Pancreas (tissue), 10 donors: ENCODE data around the gene SIRPD. TPM values are rescaled to one million over a fixed set of nuclear protein-coding genes. Genes with fewer than 3 reads are reported as not detected.
A peak's percentile ranks its signal among the peaks of the same experiment; 100 is the strongest.

Source experiments
- ATAC-seq, 4 donors: fragments of 200-7000 bp; cut with Tn5 transposase; one replicate each; pipeline versions ENCODE4 v1.8.0 to v1.9.1; 2020; ENCODE audit warnings: mild to moderate bottlenecking in 4 of 4, moderate library complexity in 4 of 4
- DNase-seq, 6 donors: peaks; one replicate each; pipeline ENCODE4 v3.0.0-alpha.2; 2020
- FAIRE-seq: peaks from 2 replicates; lab custom pipeline; 2012; peaks lifted over from hg19 to GRCh38; lab: Jason Lieb, UNC
- H3K27ac ChIP-seq, 4 donors: fragments of 200-600 bp; sonication (generic); 1 replicate in 3 of 4; 2 replicates in 1 of 4; pipeline versions ENCODE4 v1.5.0 to v1.8.0; 2020
- H3K27me3 ChIP-seq, 4 donors: fragments of 200-600 bp; one replicate each; pipeline ENCODE4 v1.8.0; 2021
- H3K36me3 ChIP-seq, 3 donors: fragments of 200-600 bp; sonication (generic) in 1 of 3; one replicate each; pipeline versions ENCODE4 v1.5.0 to v1.8.0; 2020 to 2021
- H3K4me1 ChIP-seq, 3 donors: fragments of 200-600 bp; one replicate each; pipeline ENCODE4 v1.8.0; 2021
- H3K4me3 ChIP-seq, 4 donors: fragments of 200-600 bp; sonication (generic) in 2 of 4; one replicate each; pipeline versions ENCODE4 v1.5.0 to v1.8.0; 2020 to 2021
- H3K9me3 ChIP-seq, 4 donors: fragments of 200-600 bp; one replicate each; pipeline ENCODE4 v1.8.0; 2021
- CTCF ChIP-seq, 4 donors: fragments of 200-600 bp; sonication (generic) in 3 of 4; IDR thresholded peaks; one replicate each; pipeline versions ENCODE4 v1.5.0 to v1.8.0; 2021; ENCODE audit warnings: antibody characterized with exemption in 4 of 4
- WGBS, 2 donors: extraction: QIAGEN DNeasy Blood & Tissue Kit; methylation state at CpG; one replicate each; pipeline ENCODE4 v1.1.7; 2013; 5-methylcytosine and 5-hydroxymethylcytosine counted together
- intact Hi-C, 3 donors: fragments of 100-400 bp; cut with DNase I; formaldehyde crosslinking; loops; one replicate each; pipeline versions ENCODE4 v1.11.1 to v1.14.2; 2022
- polyA plus RNA-seq, 2 donors: library from polyadenylated mRNA; stranded (reverse); fragments of 200-250 nt; gene quantifications; one replicate each; pipeline ENCODE4 v1.2.3, GENCODE V29; 2013
- total RNA-seq, 6 donors: library from RNA; stranded (reverse); fragmentation: NEBNext Ultra II Directional in 4 of 6; extraction: Animal tissue kit (Norgen Biotek cat#: 25700) in 4 of 6; gene quantifications; one replicate each; pipeline versions ENCODE4 v1.2.1 to v1.2.4, GENCODE V29; 2021 to 2023
- donor health status: healthy with polysubstance abuse.
- donor health status: DM: no; HTN: no; CAD: no; lungs with moderate emphysema.
- donor health status: DM: no; HTN: no; CAD: no.
- donor health status: control.
- donor health status: control.
- donor health status: Bipolar disorder and iron deficiency.
- donor health status: DM: yes; HTN: yes; CAD: no.
- donor health status: DM: no; HTN: no; CAD: no.
- donor health status: DM: no; HTN: no; CAD: no.
- donor health status: DM: yes; HTN: yes; CAD: no.

The SIRPD gene
- total and polyA plus RNA-seq, 8 donors = not detected

- no peaks in the 10 kb centered on the region for H3K36me3 ChIP-seq
- FAIRE-seq = no peak
- H3K4me1 ChIP-seq = no peaks in the 10 kb centered on the region
- H3K27ac ChIP-seq = no peak overlapping the region
- WGBS, 2 donors = 58 to 66% methylated on average over 7 of the region's 7 CpGs
- DNase-seq = no peak
- no peak for TF ChIP-seq CTCF (IDR thresholded peaks at IDR 0.05)
- no peaks in the 10 kb centered on the region for H3K9me3 ChIP-seq
- intact Hi-C loops = no loop called here
- H3K4me3 ChIP-seq = no peak overlapping the region
- no peak for ATAC-seq
- H3K27me3 ChIP-seq = no peaks in the 10 kb centered on the region
Measured at GRCh38 chr20:1569415-1569881, 11.9 kb upstream of the SIRPD start.

GRCh38 chr20:1568163-1568490 is 10.6 kb upstream of the SIRPD start:
- Histone ChIP-seq H3K4me3 (no peak overlapping the region), H3K27me3 (peaks cover 0 to under 1% (median 0%) of the 10 kb centered on the region in 4 donors), H3K9me3 (no peaks in the 10 kb centered on the region), H3K27ac (no peak overlapping the region), H3K4me1 (no peaks in the 10 kb centered on the region), H3K36me3 (no peaks in the 10 kb centered on the region)
- FAIRE-seq (no peak), DNase-seq (no peak), ATAC-seq (no peak)
- 59 to 61% methylated on average over 1 of the region's 1 CpG for WGBS, 2 donors
- TF ChIP-seq CTCF (IDR thresholded peaks at IDR 0.05) = no peak
- intact Hi-C loops = no loop called here

- no peak for DNase-seq
- Histone ChIP-seq H3K27ac (no peak overlapping the region), H3K27me3 (peaks cover 0 to 6% (median 0%) of the 10 kb centered on the region in 4 donors), H3K9me3 (no peaks in the 10 kb centered on the region), H3K4me3 (no peak overlapping the region), H3K36me3 (no peaks in the 10 kb centered on the region), H3K4me1 (no peaks in the 10 kb centered on the region)
- WGBS, 2 donors = 73 to 77% methylated on average over 6 of the region's 6 CpGs
- no peak for FAIRE-seq
- no peak for TF ChIP-seq CTCF (IDR thresholded peaks at IDR 0.05)
- intact Hi-C loops = no loop called here
- peak in 1 of 4 donors; percentile 28 for ATAC-seq
Measured at GRCh38 chr20:1567392-1568162, 10.1 kb upstream of the SIRPD start.

GRCh38 chr20:1566701-1567100 is 9.2 kb upstream of the SIRPD start:
- no peaks in the 10 kb centered on the region for H3K9me3 ChIP-seq
- H3K27ac ChIP-seq = no peak overlapping the region
- peaks cover 0 to 6% (median 0%) of the 10 kb centered on the region in 4 donors for H3K27me3 ChIP-seq
- H3K4me3 ChIP-seq = no peak overlapping the region
- no peak for TF ChIP-seq CTCF (IDR thresholded peaks at IDR 0.05)
- no peaks in the 10 kb centered on the region for H3K36me3 ChIP-seq
- no peaks in the 10 kb centered on the region for H3K4me1 ChIP-seq
- no peak for ATAC-seq
- 50 to 64% methylated on average over 2 of the region's 2 CpGs for WGBS, 2 donors
- intact Hi-C loops = no loop called here
- no peak for DNase-seq
- FAIRE-seq = no peak

- no peaks in the 10 kb centered on the region for H3K36me3 ChIP-seq
- H3K27me3 ChIP-seq = peaks cover 0 to 6% (median 0%) of the 10 kb centered on the region in 4 donors
- H3K27ac ChIP-seq = no peak overlapping the region
- H3K4me3 ChIP-seq = no peak overlapping the region
- no peak for TF ChIP-seq CTCF (IDR thresholded peaks at IDR 0.05)
- ATAC-seq (no peak), FAIRE-seq (no peak), DNase-seq (no peak)
- intact Hi-C loops = no loop called here
- H3K9me3 ChIP-seq = no peaks in the 10 kb centered on the region
- no peaks in the 10 kb centered on the region for H3K4me1 ChIP-seq
- 76 to 78% methylated on average over 2 of the region's 2 CpGs for WGBS, 2 donors
Measured at GRCh38 chr20:1565461-1565860, 8.0 kb upstream of the SIRPD start.
